ENCODE measurements around the gene RAPGEF1. TPM values are rescaled to one million over a fixed set of nuclear protein-coding genes. Genes with fewer than 3 reads are reported as not detected.
A peak's percentile ranks its signal among the peaks of the same experiment; 100 is the strongest.

RAPGEF1 gene, protein sequence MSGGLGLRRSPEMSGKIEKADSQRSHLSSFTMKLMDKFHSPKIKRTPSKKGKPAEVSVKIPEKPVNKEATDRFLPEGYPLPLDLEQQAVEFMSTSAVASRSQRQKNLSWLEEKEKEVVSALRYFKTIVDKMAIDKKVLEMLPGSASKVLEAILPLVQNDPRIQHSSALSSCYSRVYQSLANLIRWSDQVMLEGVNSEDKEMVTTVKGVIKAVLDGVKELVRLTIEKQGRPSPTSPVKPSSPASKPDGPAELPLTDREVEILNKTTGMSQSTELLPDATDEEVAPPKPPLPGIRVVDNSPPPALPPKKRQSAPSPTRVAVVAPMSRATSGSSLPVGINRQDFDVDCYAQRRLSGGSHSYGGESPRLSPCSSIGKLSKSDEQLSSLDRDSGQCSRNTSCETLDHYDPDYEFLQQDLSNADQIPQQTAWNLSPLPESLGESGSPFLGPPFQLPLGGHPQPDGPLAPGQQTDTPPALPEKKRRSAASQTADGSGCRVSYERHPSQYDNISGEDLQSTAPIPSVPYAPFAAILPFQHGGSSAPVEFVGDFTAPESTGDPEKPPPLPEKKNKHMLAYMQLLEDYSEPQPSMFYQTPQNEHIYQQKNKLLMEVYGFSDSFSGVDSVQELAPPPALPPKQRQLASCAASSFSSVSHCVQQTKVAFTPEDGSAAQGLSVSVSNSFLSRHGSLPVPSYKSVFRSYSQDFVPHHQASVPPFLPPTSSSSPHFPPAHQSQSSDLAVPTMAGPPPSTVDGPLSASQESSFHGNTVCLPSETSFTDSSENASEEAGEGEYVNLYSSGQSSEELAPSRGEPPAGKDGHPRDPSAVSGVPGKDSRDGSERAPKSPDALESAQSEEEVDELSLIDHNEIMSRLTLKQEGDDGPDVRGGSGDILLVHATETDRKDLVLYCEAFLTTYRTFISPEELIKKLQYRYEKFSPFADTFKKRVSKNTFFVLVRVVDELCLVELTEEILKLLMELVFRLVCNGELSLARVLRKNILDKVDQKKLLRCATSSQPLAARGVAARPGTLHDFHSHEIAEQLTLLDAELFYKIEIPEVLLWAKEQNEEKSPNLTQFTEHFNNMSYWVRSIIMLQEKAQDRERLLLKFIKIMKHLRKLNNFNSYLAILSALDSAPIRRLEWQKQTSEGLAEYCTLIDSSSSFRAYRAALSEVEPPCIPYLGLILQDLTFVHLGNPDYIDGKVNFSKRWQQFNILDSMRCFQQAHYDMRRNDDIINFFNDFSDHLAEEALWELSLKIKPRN (N-terminal part only)
- total RNA-seq = 57.9 TPM

DNA sequence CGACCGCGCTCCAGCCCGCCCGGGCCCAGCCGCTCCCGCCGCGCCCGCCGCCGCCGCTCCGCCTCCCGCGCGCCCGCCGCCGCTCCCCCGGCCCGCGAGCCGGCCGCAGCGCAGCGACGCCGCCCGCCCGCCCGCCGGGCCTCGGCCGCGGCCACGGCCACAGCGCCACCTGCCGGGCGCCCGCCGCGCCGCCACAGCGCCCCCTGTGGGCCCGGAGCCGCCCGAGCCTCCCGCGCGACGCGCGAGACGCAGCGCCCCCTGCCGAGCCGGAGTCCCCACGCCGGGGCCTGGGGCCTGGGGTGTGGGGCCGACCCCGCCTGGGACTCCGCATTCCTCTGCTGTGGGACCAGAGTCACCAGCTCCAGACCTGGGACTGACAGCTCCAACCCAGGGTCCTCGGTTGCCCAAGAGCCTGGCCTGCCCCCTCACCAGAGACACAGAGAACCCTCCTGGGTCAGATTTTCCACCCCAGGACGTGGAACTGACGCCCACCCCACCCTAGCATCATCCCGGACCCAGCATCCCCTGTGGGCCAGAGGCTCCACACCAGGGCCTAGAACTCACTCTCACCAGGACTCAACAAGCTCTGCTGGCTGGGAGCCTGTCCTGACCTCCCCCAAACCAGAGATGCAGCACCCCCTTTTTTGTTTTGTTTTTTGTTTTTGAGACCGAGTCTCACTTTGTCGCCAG, at the start of gene RAPGEF1:
TSS of gene RAPGEF1 (minus strand) at position 118 of the 690 bp plus-strand sequence. CDS start 246 bp downstream, outside the sequence.
- no peak for DNase-seq (ENCODE audit: extremely low spot score in 2 of 2)
- peaks cover 44% of the 10 kb centered on the region for H3K4me1 ChIP-seq
- TF ChIP-seq, protein P1, sequence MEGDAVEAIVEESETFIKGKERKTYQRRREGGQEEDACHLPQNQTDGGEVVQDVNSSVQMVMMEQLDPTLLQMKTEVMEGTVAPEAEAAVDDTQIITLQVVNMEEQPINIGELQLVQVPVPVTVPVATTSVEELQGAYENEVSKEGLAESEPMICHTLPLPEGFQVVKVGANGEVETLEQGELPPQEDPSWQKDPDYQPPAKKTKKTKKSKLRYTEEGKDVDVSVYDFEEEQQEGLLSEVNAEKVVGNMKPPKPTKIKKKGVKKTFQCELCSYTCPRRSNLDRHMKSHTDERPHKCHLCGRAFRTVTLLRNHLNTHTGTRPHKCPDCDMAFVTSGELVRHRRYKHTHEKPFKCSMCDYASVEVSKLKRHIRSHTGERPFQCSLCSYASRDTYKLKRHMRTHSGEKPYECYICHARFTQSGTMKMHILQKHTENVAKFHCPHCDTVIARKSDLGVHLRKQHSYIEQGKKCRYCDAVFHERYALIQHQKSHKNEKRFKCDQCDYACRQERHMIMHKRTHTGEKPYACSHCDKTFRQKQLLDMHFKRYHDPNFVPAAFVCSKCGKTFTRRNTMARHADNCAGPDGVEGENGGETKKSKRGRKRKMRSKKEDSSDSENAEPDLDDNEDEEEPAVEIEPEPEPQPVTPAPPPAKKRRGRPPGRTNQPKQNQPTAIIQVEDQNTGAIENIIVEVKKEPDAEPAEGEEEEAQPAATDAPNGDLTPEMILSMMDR (IDR thresholded peaks at IDR 0.05) = peak; percentile 58 to 98 (median 76)
- TF ChIP-seq POLR2A (IDR thresholded peaks at IDR 0.05) (no peak), POLR2AphosphoS5 (IDR thresholded peaks at IDR 0.05; ENCODE audit: insufficient read depth in 1 of 2, low read depth in 1 of 2) (no peak)
- intact Hi-C loops (cut with DNase I) = loop anchor here (5.0 kb wide), 1 partner anchor 148 kb away; no protein-coding TSS in a partner anchor
- H3K4me3 ChIP-seq = peak within 1 kb of the TSS; percentile 61 to 87
- H3K27me3 ChIP-seq = no peaks in the 10 kb centered on the region
- no peaks in the 10 kb centered on the region for H3K36me3 ChIP-seq
- H3K27ac ChIP-seq = peak within 1 kb of the TSS; percentile 89
- H3K9me3 ChIP-seq = no peaks in the 10 kb centered on the region

DNA sequence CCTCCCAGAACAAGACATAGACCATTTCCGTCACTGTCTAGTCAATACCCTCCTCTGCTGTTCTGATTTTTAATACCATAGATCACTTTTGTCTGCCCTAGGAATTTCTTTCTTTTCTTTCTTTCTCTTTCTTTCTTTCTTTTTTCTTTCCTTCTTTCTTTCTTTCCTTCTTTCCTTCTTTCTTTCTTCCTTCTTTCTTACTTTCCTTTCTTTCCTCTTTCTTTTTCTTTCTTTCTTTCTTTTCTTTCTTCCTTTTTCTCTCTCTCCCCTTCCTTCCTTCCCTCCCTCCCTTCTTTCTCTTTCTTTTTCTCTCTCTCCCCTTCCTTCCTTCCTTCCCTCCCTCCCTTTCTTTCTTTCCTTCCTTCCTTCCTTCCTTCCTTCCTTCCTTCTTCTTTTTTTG, 49.0 kb upstream of the RAPGEF1 start:
- no peaks in the 10 kb centered on the region for H3K9me3 ChIP-seq
- DNase-seq (ENCODE audit: extremely low spot score in 2 of 2) = no peak
- no peaks in the 10 kb centered on the region for H3K36me3 ChIP-seq
- H3K4me1 ChIP-seq = no peaks in the 10 kb centered on the region
- no peak overlapping the region for H3K27ac ChIP-seq
- no peaks in the 10 kb centered on the region for H3K27me3 ChIP-seq
- intact Hi-C loops (cut with DNase I) = no loop called here
- H3K4me3 ChIP-seq = no peak overlapping the region
- TF ChIP-seq, protein P1 (IDR thresholded peaks at IDR 0.05) = no peak
- TF ChIP-seq POLR2A (IDR thresholded peaks at IDR 0.05) = no peak
- TF ChIP-seq POLR2AphosphoS5 (IDR thresholded peaks at IDR 0.05; ENCODE audit: insufficient read depth in 1 of 2, low read depth in 1 of 2) = no peak

DNA sequence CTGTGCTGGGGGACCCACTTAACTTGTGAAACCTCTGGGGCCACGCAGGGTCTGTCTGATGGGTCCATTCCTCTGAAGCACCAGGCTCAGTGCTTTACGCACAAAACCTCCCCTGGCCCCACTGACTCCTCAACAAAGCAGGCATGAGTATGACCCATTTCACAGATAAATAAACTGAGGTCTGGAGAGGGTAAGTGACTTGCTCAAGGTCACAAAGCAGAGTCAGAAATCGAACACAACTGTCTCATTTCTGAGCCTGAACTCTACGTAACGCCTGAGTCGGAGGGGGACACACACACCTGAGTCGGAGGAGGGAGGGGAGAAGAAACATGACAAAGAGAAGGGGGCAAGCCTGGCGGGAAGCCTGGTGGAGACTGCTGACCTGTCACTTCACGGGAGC, 48.0 kb upstream of the RAPGEF1 start:
- intact Hi-C loops (cut with DNase I) = no loop called here
- H3K4me3 ChIP-seq = no peak overlapping the region
- H3K4me1 ChIP-seq = no peaks in the 10 kb centered on the region
- H3K9me3 ChIP-seq = no peaks in the 10 kb centered on the region
- no peak overlapping the region for H3K27ac ChIP-seq
- no peaks in the 10 kb centered on the region for H3K27me3 ChIP-seq
- DNase-seq (ENCODE audit: extremely low spot score in 2 of 2) = no peak
- H3K36me3 ChIP-seq = no peaks in the 10 kb centered on the region
- TF ChIP-seq POLR2A (IDR thresholded peaks at IDR 0.05) (no peak), POLR2AphosphoS5 (IDR thresholded peaks at IDR 0.05; ENCODE audit: insufficient read depth in 1 of 2, low read depth in 1 of 2) (no peak)
- TF ChIP-seq, protein P1 (IDR thresholded peaks at IDR 0.05) = no peak

DNA sequence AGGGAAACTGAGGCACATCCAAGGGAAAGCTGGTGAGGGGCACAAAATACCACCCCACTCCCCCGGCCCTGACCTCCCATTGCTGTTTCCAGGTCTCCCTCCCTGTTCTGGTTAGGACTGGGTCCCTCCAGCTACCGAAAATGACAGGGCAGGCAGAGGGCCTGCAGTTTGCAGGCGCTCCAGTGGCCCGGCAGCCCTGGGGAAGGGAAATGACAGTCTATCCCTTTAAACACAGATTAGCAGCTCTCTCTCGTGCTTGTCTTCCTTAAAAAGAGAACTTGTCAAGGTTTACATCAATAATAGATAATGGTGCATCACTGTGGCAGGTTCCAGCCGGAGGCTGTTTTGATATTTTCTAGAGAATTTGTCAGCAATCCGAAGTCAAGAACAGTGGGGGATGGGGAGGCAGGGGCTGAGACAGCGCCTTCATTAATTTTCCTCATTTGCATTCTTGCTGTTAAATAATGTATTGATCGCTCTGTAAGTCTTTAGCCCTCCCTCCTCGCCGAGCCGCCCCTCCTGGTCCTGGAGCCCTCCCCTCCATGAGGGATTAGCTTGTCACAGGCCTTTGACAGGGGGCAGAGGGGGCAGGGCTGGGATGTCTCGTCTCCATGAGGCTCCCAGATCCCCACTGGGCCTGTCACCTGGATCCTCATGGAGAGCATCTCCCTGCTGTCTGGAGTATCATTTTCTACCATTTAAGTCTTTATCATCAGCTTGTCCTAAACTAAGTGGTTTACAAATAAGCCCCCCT, 45.0 kb upstream of the RAPGEF1 start:
- intact Hi-C loops (cut with DNase I) = no loop called here
- Histone ChIP-seq H3K4me1 (no peaks in the 10 kb centered on the region), H3K36me3 (no peaks in the 10 kb centered on the region), H3K9me3 (no peaks in the 10 kb centered on the region), H3K27me3 (no peaks in the 10 kb centered on the region), H3K4me3 (no peak overlapping the region), H3K27ac (no peak overlapping the region)
- TF ChIP-seq, protein P1 (IDR thresholded peaks at IDR 0.05) = no peak
- DNase-seq (ENCODE audit: extremely low spot score in 2 of 2) = no peak

Measured in vagina (tissue), 2 donors.